Activated CD8-positive, alpha-beta T cell treated with anti-CD3 and anti-CD28 coated beads for 36 hours (primary cell): ENCODE measurements around the gene OR52E4. TPM values are rescaled to one million over a fixed set of nuclear protein-coding genes. Genes with fewer than 3 reads are reported as not detected.

Experiments used
- ATAC-seq: fragments of 200-7000 bp; cut with Tn5 transposase; one replicate; pipeline ENCODE4 v1.10.0; 2021; ENCODE audit warnings: mild to moderate bottlenecking, moderate library complexity
- CTCF ChIA-PET: fragments of 350-600 bp; sonication (Branson Sonifier 250); formaldehyde crosslinking; loops from one replicate; lab custom pipeline; 2021; ENCODE audit warnings: antibody characterized with exemption; lab: Charles Lee
- POLR2A ChIA-PET: fragments of 350-600 bp; sonication (Branson Sonifier 250); formaldehyde crosslinking; loops from one replicate; lab custom pipeline; 2021; ENCODE audit warnings: antibody characterized with exemption; lab: Charles Lee
- DNase-seq: peaks from one replicate; pipeline ENCODE4 v3.0.0-alpha.2; 2020
- H3K27ac Mint-ChIP-seq: one replicate; pipeline ENCODE4 v1.8.0; 2021; ENCODE audit warnings: mild to moderate bottlenecking, mixed read lengths
- H3K27me3 Mint-ChIP-seq: one replicate; pipeline ENCODE4 v1.8.0; 2021; ENCODE audit warnings: mixed read lengths
- H3K36me3 Mint-ChIP-seq: one replicate; pipeline ENCODE4 v1.8.0; 2021; ENCODE audit warnings: low read depth, mixed read lengths
- H3K4me1 Mint-ChIP-seq: one replicate; pipeline ENCODE4 v1.8.0; 2021; ENCODE audit warnings: low read depth, mixed read lengths
- H3K4me3 Mint-ChIP-seq: one replicate; pipeline ENCODE4 v1.8.0; 2021; ENCODE audit warnings: mild to moderate bottlenecking, moderate library complexity, mixed read lengths
- H3K9me3 Mint-ChIP-seq: one replicate; pipeline ENCODE4 v1.8.0; 2021; ENCODE audit warnings: mixed read lengths
- CTCF ChIP-seq: fragments of 200-600 bp; IDR thresholded peaks from one replicate; pipeline ENCODE4 v1.8.0; 2022; ENCODE audit warnings: antibody characterized with exemption, mild to moderate bottlenecking
- intact Hi-C: fragments of 100-400 bp; cut with micrococcal nuclease; formaldehyde crosslinking; loops from one replicate; pipeline ENCODE4 v1.10.0; 2022
- total RNA-seq, 2 experiments: library from RNA; stranded (reverse); gene quantifications; one replicate each; pipeline ENCODE4 v1.2.3, GENCODE V29; 2021

Gene OR52E4
- total RNA-seq, 2 experiments from 2014 or later, result not detected

- Mint-ChIP-seq H3K27me3 (no peaks in the 10 kb centered on the region), H3K4me3 (no peak overlapping the region), H3K27ac (no peak overlapping the region), H3K4me1 (no peaks in the 10 kb centered on the region), H3K9me3 (peaks cover 15% of the 10 kb centered on the region), H3K36me3 (no peaks in the 10 kb centered on the region)
- ChIA-PET CTCF (no interaction called here), POLR2A (no interaction called here)
- no peak for ATAC-seq
- TF ChIP-seq CTCF, result no peak
- DNase-seq, result no peak
- intact Hi-C loops, result no loop called here
These were observed 43.4 kb downstream of the OR52E4 start for GRCh38 chr11:5923794-5924193.

DNA sequence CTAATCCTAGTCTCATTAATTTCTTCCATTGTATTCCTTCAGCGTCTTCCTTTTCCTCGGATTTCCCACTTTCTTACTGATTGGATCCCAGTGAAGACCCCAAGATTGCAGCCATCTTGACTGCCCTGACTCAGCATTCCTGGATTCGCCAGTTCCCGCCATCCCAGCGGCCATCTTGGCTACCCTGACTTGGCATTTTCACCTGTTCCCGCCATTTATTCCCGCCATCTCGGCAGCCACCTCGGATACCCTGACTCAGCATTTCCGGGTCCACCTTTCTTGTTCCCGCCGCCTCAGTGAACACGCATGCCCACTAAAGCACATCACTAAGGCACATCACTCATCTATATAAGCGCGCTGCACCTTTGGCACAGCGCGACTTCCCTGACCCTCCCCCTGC lies 47.8 kb downstream of the OR52E4 start:
- Mint-ChIP-seq H3K4me1 (no peaks in the 10 kb centered on the region), H3K9me3 (peaks cover 15% of the 10 kb centered on the region), H3K27ac (no peak overlapping the region), H3K27me3 (no peaks in the 10 kb centered on the region), H3K36me3 (no peaks in the 10 kb centered on the region), H3K4me3 (no peak overlapping the region)
- POLR2A ChIA-PET, result no interaction called here
- no peak for ATAC-seq
- no peak for TF ChIP-seq CTCF
- no peak for DNase-seq
- intact Hi-C loops, result no loop called here
- CTCF ChIA-PET, result no interaction called here

GRCh38 chr11:5928811-5929210 lies 48.4 kb downstream of the OR52E4 start:
- intact Hi-C loops, result no loop called here
- TF ChIP-seq CTCF, result no peak
- no peak for ATAC-seq
- no peak for DNase-seq
- H3K27ac Mint-ChIP-seq, result no peak overlapping the region
- CTCF ChIA-PET, result no interaction called here
- H3K4me3 Mint-ChIP-seq, result no peak overlapping the region
- no peaks in the 10 kb centered on the region for H3K27me3 Mint-ChIP-seq
- H3K36me3 Mint-ChIP-seq, result no peaks in the 10 kb centered on the region
- H3K4me1 Mint-ChIP-seq, result no peaks in the 10 kb centered on the region
- POLR2A ChIA-PET, result no interaction called here
- H3K9me3 Mint-ChIP-seq, result peaks cover 15% of the 10 kb centered on the region

- H3K4me3 Mint-ChIP-seq, result no peak overlapping the region
- no peak for TF ChIP-seq CTCF
- no peaks in the 10 kb centered on the region for H3K4me1 Mint-ChIP-seq
- no peak overlapping the region for H3K27ac Mint-ChIP-seq
- ChIA-PET POLR2A (no interaction called here), CTCF (no interaction called here)
- ATAC-seq (no peak), DNase-seq (no peak)
- H3K36me3 Mint-ChIP-seq, result no peaks in the 10 kb centered on the region
- intact Hi-C loops, result no loop called here
- H3K27me3 Mint-ChIP-seq, result no peaks in the 10 kb centered on the region
- H3K9me3 Mint-ChIP-seq, result peaks cover 8% of the 10 kb centered on the region
These were observed 49.3 kb downstream of the OR52E4 start for GRCh38 chr11:5929571-5930368.

DNA sequence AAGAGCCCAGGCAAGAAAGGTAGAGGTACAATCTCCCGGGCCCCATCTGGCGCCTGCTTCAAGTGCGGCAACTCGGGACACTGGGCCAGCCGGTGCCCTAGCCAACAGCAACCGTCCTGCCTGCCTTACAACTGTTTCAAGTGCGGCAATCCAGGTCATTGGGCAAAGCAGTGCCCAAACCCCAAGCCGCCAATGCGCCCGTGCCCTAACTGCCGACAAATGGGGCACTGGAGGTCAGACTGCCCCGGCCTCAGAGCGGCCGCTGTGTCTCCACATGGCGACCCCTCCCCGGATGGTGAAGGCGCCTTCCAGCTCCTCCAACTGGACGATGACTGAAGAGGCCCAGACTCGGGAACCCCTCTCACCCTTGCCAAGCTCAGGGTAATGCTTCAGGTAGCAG lies 50.2 kb downstream of the OR52E4 start:
- Mint-ChIP-seq H3K36me3 (no peaks in the 10 kb centered on the region), H3K27me3 (no peaks in the 10 kb centered on the region), H3K27ac (no peak overlapping the region), H3K9me3 (peaks cover 8% of the 10 kb centered on the region), H3K4me1 (no peaks in the 10 kb centered on the region), H3K4me3 (no peak overlapping the region)
- CTCF ChIA-PET, result no interaction called here
- ATAC-seq, result no peak
- no peak for DNase-seq
- no peak for TF ChIP-seq CTCF
- intact Hi-C loops, result no loop called here
- POLR2A ChIA-PET, result no interaction called here
